Heart right ventricle (tissue), 16 donors: ENCODE data around the gene CCNG2. TPM values are rescaled to one million over a fixed set of nuclear protein-coding genes. Genes with fewer than 3 reads are reported as not detected.

ENCODE experiments used
- ATAC-seq, 8 donors: fragments of 200-7000 bp; cut with Tn5 transposase; one replicate each; pipeline ENCODE4 v1.9.1; 2020; ENCODE audit warnings: mild to moderate bottlenecking in 8 of 8, moderate library complexity in 8 of 8, moderate number of reproducible peaks in 1 of 8
- DNase-seq, 2 donors: peaks; one replicate each; pipeline ENCODE4 v3.0.0-alpha.2; 2020
- H3K27ac ChIP-seq, 10 donors: fragments of 200-600 bp; sonication (generic) in 2 of 10; one replicate each; pipeline versions ENCODE4 v1.5.0 to v1.8.0; 2020 to 2022; ENCODE audit warnings: mild to moderate bottlenecking in 3 of 10
- H3K27me3 ChIP-seq, 7 donors: fragments of 200-600 bp; one replicate each; pipeline ENCODE4 v1.8.0; 2021 to 2022; ENCODE audit warnings: mild to moderate bottlenecking in 2 of 7
- H3K36me3 ChIP-seq, 9 donors: fragments of 200-600 bp; sonication (generic) in 1 of 9; one replicate each; pipeline versions ENCODE4 v1.5.0 to v1.8.0; 2020 to 2022; ENCODE audit warnings: mild to moderate bottlenecking in 2 of 9
- H3K4me1 ChIP-seq, 9 donors: fragments of 200-600 bp; sonication (generic) in 1 of 9; one replicate each; pipeline versions ENCODE4 v1.5.0 to v1.8.0; 2020 to 2022; ENCODE audit warnings: mild to moderate bottlenecking in 4 of 9
- H3K4me3 ChIP-seq, 10 donors: fragments of 200-600 bp; sonication (generic) in 2 of 10; one replicate each; pipeline versions ENCODE4 v1.5.0 to v1.8.0; 2020 to 2022; ENCODE audit warnings: mild to moderate bottlenecking in 7 of 10, moderate library complexity in 2 of 10
- H3K9me3 ChIP-seq, 11 donors: fragments of 200-600 bp in 10 of 11; sonication (generic) in 2 of 11; one replicate each; pipeline versions ENCODE4 v1.5.0 to v1.8.0; 2013 to 2022; ENCODE audit warnings: mild to moderate bottlenecking in 2 of 11, control low read depth in 1 of 11, moderate library complexity in 1 of 11
- WGBS, 2 donors: extraction: QIAGEN DNeasy Blood & Tissue Kit; methylation state at CpG; one replicate each; pipeline ENCODE4 v1.1.7; 2013; ENCODE audit warnings: inconsistent platforms in 1 of 2; 5-methylcytosine and 5-hydroxymethylcytosine counted together
- intact Hi-C, 10 donors: fragments of 100-400 bp; cut with DNase I; formaldehyde crosslinking; loops; one replicate each; pipeline versions ENCODE4 v1.11.1 to v1.14.2; 2022
- polyA plus RNA-seq, 2 donors: library from polyadenylated mRNA; stranded (reverse); fragments of 200-250 nt; gene quantifications; one replicate each; pipeline ENCODE4 v1.2.3, GENCODE V29; 2013
- total RNA-seq, 10 donors: library from RNA; stranded (reverse); fragmentation: NEBNext Ultra II Directional in 3 of 10; extraction: Animal tissue kit (Norgen Biotek cat#: 25700) in 3 of 10; gene quantifications; one replicate each; pipeline versions ENCODE4 v1.2.1 to v1.2.4, GENCODE V29; 2021 to 2023
- TF ChIP-seq, protein P1 (sequence below), 9 donors: fragments of 200-600 bp; sonication (generic) in 2 of 9; IDR thresholded peaks; one replicate each; pipeline versions ENCODE4 v1.5.0 to v1.8.0; 2021 to 2022; ENCODE audit warnings: antibody characterized with exemption in 9 of 9, mild to moderate bottlenecking in 5 of 9, moderate library complexity in 1 of 9
- donor health status: Arrhythmogenic right ventricular cardiomyopathy.
- donor health status: ischemic (EF 13 %, LVEDD 7.1; RV severe dilation, severe dysfunction).
- donor health status: healthy with polysubstance abuse.
- donor health status: DM: no; HTN: yes; CAD: no.
- donor health status: DM: no; HTN: no; CAD: no.
- donor health status: ischemic (EF 25% LVEDD 6.9; RV normal size, moderate dysfunction).
- donor health status: ischemic (EF 25% LVEDD 5.7; RV mildly dilated, moderate dysfunction).
- donor health status: healthy.
- donor health status: DM: yes; HTN: yes; CAD: no.
- donor health status: Ischemic cardiomyopathy.
- donor health status: ischemic (EF 35%, LVEDD 5.7; RV mildly dilated, moderate dysfunction).
- donor health status: nonischemic (EF 11% LVEDD 7.7; RV severe dilation, severe dysfunction).
- donor health status: DM: yes; HTN: yes; CAD: no.
- donor health status: PGD.
- donor health status: ischemic (EF 29% LVEDD 5.4; RV normal size, mild dysfunction).
- donor health status: nonischemic (EF 23%, LVEDD 6.1; RV moderate dilation, normal function).

Gene CCNG2
- total and polyA plus RNA-seq, 12 donors: 2.3 to 16.6 (median 9.5) TPM

DNA sequence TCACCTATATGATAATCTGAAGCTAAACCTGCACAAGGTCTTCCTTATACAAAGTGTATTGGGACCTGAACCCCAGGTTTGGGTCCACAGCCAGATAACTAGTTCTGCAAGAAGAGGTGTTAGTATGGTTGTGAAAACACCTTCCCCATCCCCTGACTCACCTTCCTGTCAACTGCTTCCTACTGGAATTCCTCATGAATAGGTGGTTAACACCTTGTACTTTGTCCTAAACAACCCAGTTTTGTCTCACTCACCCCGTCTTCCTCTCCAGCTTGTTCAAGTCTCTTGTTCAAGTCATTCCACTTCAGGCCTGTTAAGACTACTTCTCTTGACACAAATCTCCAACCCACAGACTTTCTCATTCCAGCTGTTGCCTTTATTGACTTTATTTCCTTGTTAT lies 45.5 kb downstream of the CCNG2 start:
- Histone ChIP-seq H3K4me1 (peaks cover 0 to 6% (median 0%) of the 10 kb centered on the region in 9 donors), H3K36me3 (no peaks in the 10 kb centered on the region), H3K4me3 (no peak overlapping the region), H3K27me3 (no peaks in the 10 kb centered on the region), H3K9me3 (no peaks in the 10 kb centered on the region), H3K27ac (no peak overlapping the region)
- TF ChIP-seq, protein P1, sequence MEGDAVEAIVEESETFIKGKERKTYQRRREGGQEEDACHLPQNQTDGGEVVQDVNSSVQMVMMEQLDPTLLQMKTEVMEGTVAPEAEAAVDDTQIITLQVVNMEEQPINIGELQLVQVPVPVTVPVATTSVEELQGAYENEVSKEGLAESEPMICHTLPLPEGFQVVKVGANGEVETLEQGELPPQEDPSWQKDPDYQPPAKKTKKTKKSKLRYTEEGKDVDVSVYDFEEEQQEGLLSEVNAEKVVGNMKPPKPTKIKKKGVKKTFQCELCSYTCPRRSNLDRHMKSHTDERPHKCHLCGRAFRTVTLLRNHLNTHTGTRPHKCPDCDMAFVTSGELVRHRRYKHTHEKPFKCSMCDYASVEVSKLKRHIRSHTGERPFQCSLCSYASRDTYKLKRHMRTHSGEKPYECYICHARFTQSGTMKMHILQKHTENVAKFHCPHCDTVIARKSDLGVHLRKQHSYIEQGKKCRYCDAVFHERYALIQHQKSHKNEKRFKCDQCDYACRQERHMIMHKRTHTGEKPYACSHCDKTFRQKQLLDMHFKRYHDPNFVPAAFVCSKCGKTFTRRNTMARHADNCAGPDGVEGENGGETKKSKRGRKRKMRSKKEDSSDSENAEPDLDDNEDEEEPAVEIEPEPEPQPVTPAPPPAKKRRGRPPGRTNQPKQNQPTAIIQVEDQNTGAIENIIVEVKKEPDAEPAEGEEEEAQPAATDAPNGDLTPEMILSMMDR (IDR thresholded peaks at IDR 0.05): no peak
- ATAC-seq: no peak
- DNase-seq: no peak
- WGBS, 2 donors: 93% methylated on average over 1 of the region's 1 CpG
- intact Hi-C loops: loop anchor here (2.0 to 10.0 kb wide), 15 partner anchors 104 to 768 kb away; partner anchors contain the start of gene SHROOM3 (in 1 of the 10)

DNA sequence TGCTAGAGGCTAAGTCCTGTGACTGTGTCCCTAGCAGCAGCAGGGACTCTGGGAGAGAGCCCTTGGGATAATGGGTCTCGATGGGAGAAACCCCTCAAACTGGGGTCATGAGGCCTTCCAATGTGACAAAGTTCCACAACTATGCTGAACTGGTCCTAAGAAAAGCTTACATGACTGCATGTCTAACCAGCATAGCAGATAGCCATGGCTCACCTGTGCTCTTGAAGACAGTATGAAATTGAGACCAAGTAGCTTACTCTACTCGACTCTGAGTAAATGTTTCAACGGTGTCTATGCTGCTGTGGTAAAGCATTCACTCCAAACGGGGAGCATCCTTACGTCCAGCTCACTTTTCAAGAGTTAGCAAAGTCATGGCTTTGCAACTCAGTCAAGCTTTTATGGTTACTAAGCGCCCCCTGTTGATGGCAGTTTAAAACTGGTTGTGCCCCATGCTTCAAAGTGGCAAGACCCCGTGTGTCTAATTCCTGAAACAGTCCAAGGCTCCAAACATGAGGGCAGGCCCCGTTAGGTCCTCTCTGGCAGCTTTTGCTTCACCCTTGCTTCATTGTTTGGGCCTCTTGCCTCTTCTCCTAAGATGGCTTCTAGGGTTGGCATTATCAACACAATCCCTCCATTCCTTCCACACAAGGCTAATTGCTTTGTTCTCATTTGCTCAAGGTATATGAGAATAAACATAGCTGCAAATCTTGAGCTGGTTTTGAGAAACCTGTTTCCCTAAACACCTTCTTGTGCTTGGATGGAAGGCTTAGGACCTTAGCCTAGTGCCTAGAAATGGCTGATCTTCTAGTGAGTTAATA lies 46.6 kb downstream of the CCNG2 start:
- H3K4me3 ChIP-seq: no peak overlapping the region
- H3K4me1 ChIP-seq: peaks cover 0 to 6% (median 0%) of the 10 kb centered on the region in 9 donors
- WGBS, 2 donors: 29 to 40% methylated on average over 8 of the region's 8 CpGs
- H3K9me3 ChIP-seq: no peaks in the 10 kb centered on the region
- peak in 1 of 2 donors; percentile 77 for DNase-seq
- H3K27me3 ChIP-seq: no peaks in the 10 kb centered on the region
- TF ChIP-seq, protein P1 (IDR thresholded peaks at IDR 0.05): peak; percentile 48 to 84 (median 78)
- peak in 7 of 8 donors; percentile 59 to 85 (median 76) for ATAC-seq
- no peak overlapping the region for H3K27ac ChIP-seq
- H3K36me3 ChIP-seq: no peaks in the 10 kb centered on the region
- intact Hi-C loops: loop anchor here (2.0 to 10.0 kb wide), 15 partner anchors 105 to 769 kb away; partner anchors contain the start of gene SHROOM3 (in 1 of the 10)

DNA sequence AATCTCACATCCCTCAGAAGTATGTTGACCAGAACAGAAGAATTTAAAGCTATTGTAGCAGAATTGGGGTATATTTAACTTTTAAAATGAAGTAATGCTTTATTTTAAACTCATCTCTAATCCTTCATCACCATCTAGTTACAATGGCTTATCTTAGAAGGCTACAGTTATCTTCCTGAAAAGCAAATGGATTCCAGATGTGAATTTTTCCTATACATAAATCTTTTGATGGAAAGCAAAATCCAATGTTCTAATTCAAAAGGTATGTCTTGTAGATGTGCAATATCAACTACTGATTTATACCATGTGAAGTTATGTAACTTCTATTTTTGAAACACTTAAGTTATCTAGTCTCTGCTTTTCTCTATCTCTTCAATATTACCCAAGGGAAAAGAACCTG lies 47.6 kb downstream of the CCNG2 start:
- no peaks in the 10 kb centered on the region for H3K36me3 ChIP-seq
- H3K4me1 ChIP-seq: peaks cover 0 to 6% (median 0%) of the 10 kb centered on the region in 9 donors
- no peak overlapping the region for H3K27ac ChIP-seq
- intact Hi-C loops: loop anchor here in 9 of 10 donors (5.0 to 10.0 kb wide), 10 partner anchors 107 to 770 kb away; partner anchors contain the start of gene SHROOM3 (in 1 of the 9)
- H3K4me3 ChIP-seq: no peak overlapping the region
- DNase-seq: no peak
- no peaks in the 10 kb centered on the region for H3K27me3 ChIP-seq
- TF ChIP-seq, protein P1 (IDR thresholded peaks at IDR 0.05): no peak
- no peak for ATAC-seq
- no peaks in the 10 kb centered on the region for H3K9me3 ChIP-seq

DNA sequence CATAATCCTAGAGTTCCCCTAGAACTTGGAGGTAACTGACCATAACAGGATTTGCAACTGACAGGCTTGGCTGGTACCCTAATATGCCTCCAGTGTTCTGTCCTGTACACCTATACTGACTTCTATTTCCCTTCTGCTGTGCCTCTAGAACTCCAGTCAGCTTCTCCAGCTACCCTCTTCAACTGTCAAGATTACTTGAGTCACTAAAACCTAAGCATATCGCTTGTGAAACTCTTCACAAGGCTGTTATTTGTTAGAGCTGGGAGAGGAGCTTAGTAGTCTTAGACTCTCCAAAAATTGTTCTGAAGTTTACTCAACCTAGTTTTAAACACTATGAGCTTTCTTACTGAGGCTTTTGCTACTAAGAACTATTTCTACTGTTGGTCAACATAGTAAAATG lies 52.0 kb downstream of the CCNG2 start:
- no peak overlapping the region for H3K4me3 ChIP-seq
- intact Hi-C loops: loop anchor here in 5 of 10 donors (10.0 kb wide), 5 partner anchors 114 to 774 kb away; partner anchors contain the start of gene SHROOM3 (in 1 of the 5)
- H3K27ac ChIP-seq: no peak overlapping the region
- TF ChIP-seq, protein P1 (IDR thresholded peaks at IDR 0.05): no peak
- 97 to 98% methylated on average over 1 of the region's 1 CpG for WGBS, 2 donors
- H3K27me3 ChIP-seq: no peaks in the 10 kb centered on the region
- H3K36me3 ChIP-seq: no peaks in the 10 kb centered on the region
- no peaks in the 10 kb centered on the region for H3K9me3 ChIP-seq
- no peak for DNase-seq
- ATAC-seq: no peak
- no peaks in the 10 kb centered on the region for H3K4me1 ChIP-seq
